Activated CD4-positive, alpha-beta T cell treated with anti-CD3 and anti-CD28 coated beads, Interleukin-2, amount 10 ng/mL, durations not matched to agents 24 days and 14 days (primary cell): ENCODE data around the gene RNF14. TPM values are rescaled to one million over a fixed set of nuclear protein-coding genes. Genes with fewer than 3 reads are reported as not detected.
"Not testable (repeated sequence)": the region's sequence is repeated elsewhere in the genome, so short reads cannot be mapped to it uniquely, and the experiment has no call there.

Source experiments
- DNase-seq: peaks from one replicate; pipeline ENCODE4 v3.0.0; 2022
- H3K27ac Mint-ChIP-seq: one replicate; pipeline ENCODE4 v1.8.0; 2022; ENCODE audit warnings: mild to moderate bottlenecking, mixed read lengths
- H3K27me3 Mint-ChIP-seq: one replicate; pipeline ENCODE4 v1.8.0; 2022; ENCODE audit warnings: mixed read lengths
- H3K36me3 Mint-ChIP-seq: one replicate; pipeline ENCODE4 v1.8.0; 2022; ENCODE audit warnings: low read depth, mild to moderate bottlenecking, mixed read lengths
- H3K4me1 Mint-ChIP-seq: one replicate; pipeline ENCODE4 v1.8.0; 2021; ENCODE audit warnings: mixed read lengths
- H3K4me3 Mint-ChIP-seq: one replicate; pipeline ENCODE4 v1.8.0; 2022; ENCODE audit warnings: mild to moderate bottlenecking, moderate library complexity, mixed read lengths
- H3K9me3 Mint-ChIP-seq: one replicate; pipeline ENCODE4 v1.8.0; 2021; ENCODE audit warnings: mixed read lengths
- intact Hi-C: fragments of 100-400 bp; cut with micrococcal nuclease; formaldehyde crosslinking; loops from one replicate; pipeline ENCODE4 v1.15.1; 2023
- total RNA-seq: library from RNA; stranded (reverse); gene quantifications from 2 replicates; pipeline ENCODE4 v1.2.3, GENCODE V29; 2022

The RNF14 gene, protein sequence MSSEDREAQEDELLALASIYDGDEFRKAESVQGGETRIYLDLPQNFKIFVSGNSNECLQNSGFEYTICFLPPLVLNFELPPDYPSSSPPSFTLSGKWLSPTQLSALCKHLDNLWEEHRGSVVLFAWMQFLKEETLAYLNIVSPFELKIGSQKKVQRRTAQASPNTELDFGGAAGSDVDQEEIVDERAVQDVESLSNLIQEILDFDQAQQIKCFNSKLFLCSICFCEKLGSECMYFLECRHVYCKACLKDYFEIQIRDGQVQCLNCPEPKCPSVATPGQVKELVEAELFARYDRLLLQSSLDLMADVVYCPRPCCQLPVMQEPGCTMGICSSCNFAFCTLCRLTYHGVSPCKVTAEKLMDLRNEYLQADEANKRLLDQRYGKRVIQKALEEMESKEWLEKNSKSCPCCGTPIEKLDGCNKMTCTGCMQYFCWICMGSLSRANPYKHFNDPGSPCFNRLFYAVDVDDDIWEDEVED
- 28.8 and 32.2 TPM in 2 replicates for total RNA-seq

DNA sequence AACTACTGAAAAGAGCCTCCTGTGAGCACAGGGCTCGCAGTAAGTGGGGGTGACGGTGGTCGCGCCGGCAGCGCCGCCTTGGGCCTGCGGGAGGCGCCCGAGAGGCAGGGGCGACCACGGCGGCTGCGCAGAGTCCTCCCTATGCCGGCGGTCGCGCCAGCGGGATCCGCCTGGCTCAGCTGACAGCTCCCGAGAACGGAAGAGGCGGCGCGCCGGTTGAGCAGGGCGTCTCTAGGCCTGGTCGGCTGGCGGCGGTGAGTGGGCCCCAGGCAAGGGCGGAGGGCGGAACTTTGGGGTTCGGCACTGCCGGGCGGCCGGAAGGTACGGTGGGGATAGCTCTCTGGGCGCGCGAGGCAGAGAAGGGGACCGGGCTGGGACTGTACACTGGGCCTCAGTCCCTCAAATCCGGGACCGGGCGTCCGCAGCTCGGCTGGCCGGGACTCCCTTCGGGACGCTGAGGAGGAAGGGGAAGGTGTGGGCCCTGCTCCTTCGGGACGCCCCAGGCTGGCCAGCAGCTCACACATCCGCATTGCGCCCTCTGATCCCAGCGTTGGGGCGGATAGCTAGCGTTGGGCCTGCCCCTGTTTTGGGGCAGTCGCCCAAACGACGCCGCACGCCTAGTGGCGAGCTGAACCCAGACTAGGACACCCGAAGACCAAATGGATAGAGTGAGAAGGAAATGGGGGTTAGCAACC lies at the start of gene RNF14:
TSS of gene RNF14 (plus strand) at position 192 of the 695 bp plus-strand sequence. CDS start 4,484 bp downstream, outside the sequence.
- H3K27ac Mint-ChIP-seq = peak within 1 kb of the TSS; percentile 98
- H3K4me1 Mint-ChIP-seq = peaks cover 34% of the 10 kb centered on the region
- peak within 1 kb of the TSS; percentile 89 for H3K4me3 Mint-ChIP-seq
- peak; percentile 99 for DNase-seq
- H3K27me3 Mint-ChIP-seq = no peaks in the 10 kb centered on the region
- peaks cover 14% of the 10 kb centered on the region for H3K36me3 Mint-ChIP-seq
- intact Hi-C loops = loop anchor here (1.0 to 5.0 kb wide), 8 partner anchors 9 to 358 kb away; partner anchors contain the start of genes FCHSD1 and SPRY4
- no peaks in the 10 kb centered on the region for H3K9me3 Mint-ChIP-seq

DNA sequence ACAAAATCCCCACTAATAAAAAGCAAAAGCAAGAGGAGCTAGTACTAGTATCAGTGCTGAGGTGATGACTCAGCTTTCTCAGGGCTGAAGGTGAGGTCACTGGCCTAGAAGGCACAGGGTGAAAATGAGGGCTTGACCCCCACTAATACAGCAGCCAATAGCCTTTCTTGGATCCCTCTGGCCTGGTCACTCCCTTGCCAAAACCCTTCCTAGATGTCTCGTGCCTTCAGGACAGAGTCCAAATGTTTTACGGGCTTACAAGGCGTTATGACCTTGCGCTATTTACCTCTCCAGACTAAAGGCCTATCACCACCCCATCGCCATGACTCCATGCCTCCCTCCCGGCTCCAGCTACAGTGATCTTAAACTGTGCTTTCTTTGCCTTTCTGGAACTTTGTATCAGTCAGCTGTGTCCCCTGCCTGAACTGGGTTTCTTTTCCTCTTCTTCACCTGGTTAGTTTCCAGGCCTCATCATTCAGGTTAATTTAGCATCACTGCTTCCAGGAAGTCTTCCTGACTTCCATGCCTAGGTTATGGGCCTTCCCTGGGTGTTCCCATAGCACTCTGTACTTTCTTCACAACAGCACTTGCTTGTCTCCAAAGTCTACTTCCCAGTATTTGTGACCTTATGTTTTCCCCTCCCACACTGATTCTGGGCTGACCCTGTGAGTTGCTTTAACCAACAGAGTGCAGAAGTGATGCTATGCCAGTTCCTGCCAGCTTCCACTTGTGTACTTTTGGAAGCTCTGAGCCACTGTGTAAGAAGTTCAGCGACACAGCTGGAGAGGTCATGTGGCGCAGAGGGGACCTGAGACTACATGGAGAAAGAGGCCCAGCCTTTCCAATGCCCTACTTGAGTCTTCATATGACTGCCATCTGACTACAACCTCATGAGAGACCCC lies 49.4 kb upstream of the RNF14 start:
- Mint-ChIP-seq H3K4me3 (no peak overlapping the region), H3K36me3 (peaks cover 4% of the 10 kb centered on the region), H3K27ac (no peak overlapping the region), H3K4me1 (peaks cover 10% of the 10 kb centered on the region), H3K27me3 (peaks cover 26% of the 10 kb centered on the region), H3K9me3 (no peaks in the 10 kb centered on the region)
- intact Hi-C loops = loop anchor here (5.0 kb wide), 1 partner anchor 93 kb away; the partner anchor contains the start of gene GNPDA1
- DNase-seq = no peak

DNA sequence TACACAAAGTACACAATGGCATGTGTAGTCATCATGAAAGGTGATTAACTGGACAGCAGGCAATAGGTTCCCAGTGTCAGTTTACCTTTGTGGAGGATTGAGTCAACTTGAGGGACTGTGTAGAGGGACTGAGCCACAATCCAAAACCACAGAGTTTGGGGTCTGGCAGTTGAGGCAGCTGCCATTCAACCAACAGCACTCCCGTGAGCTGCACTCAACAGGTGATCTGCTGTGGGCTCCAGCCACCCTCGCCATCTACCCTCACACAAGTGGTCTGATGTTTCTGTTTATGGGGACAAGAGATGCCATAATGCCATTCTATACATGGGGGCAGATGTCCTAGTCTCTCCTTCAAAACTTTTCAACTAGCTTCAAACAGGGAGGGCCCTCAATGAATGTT lies 48.1 kb upstream of the RNF14 start:
- no peak for DNase-seq
- peaks cover 14% of the 10 kb centered on the region for H3K27me3 Mint-ChIP-seq
- peaks cover 15% of the 10 kb centered on the region for H3K4me1 Mint-ChIP-seq
- H3K4me3 Mint-ChIP-seq = no peak overlapping the region
- H3K9me3 Mint-ChIP-seq = no peaks in the 10 kb centered on the region
- H3K36me3 Mint-ChIP-seq = peaks cover 11% of the 10 kb centered on the region
- intact Hi-C loops = loop anchor here (5.0 kb wide), 1 partner anchor 92 kb away; the partner anchor contains the start of gene GNPDA1
- no peak overlapping the region for H3K27ac Mint-ChIP-seq

DNA sequence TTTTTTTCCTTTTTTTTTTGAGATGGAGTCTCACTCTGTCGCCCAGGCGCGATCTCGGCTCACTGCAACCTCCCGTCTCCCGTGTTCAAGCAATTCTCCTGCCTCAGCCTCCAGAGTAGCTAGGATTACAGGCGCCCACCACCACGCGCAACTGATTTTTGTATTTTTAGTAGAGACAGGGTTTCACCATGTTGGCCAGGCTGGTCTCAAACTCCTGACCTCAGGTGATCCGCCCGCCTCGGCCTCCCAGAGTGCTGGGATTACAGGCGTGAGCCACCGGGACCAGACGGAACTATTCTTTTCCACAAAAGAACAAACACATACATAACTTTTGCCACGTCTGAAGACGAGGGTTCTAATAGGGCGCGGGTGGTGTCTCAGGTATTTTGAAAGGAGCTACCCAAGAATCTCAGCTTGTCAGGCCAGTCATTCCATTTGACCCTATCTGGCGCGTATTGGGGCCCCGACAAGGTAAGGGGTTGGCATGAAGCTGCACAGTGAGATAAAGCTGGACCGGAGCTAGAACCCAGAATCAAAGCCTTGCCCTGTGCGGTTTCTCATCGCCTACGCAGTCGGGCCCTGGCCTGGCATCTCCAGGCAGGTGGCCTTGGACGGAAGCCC lies 46.0 kb upstream of the RNF14 start:
- H3K9me3 Mint-ChIP-seq, DNase-seq, H3K27me3 Mint-ChIP-seq: not testable (repeated sequence)
- H3K4me3 Mint-ChIP-seq = peak overlapping the region; percentile 86
- peak overlapping the region; percentile 87 for H3K27ac Mint-ChIP-seq
- H3K36me3 Mint-ChIP-seq = peaks cover 26% of the 10 kb centered on the region
- peaks cover 28% of the 10 kb centered on the region for H3K4me1 Mint-ChIP-seq
- intact Hi-C loops = loop anchor here (2.0 to 5.0 kb wide), 3 partner anchors 44 to 230 kb away; partner anchors contain the start of genes GNPDA1 and PCDH1

DNA sequence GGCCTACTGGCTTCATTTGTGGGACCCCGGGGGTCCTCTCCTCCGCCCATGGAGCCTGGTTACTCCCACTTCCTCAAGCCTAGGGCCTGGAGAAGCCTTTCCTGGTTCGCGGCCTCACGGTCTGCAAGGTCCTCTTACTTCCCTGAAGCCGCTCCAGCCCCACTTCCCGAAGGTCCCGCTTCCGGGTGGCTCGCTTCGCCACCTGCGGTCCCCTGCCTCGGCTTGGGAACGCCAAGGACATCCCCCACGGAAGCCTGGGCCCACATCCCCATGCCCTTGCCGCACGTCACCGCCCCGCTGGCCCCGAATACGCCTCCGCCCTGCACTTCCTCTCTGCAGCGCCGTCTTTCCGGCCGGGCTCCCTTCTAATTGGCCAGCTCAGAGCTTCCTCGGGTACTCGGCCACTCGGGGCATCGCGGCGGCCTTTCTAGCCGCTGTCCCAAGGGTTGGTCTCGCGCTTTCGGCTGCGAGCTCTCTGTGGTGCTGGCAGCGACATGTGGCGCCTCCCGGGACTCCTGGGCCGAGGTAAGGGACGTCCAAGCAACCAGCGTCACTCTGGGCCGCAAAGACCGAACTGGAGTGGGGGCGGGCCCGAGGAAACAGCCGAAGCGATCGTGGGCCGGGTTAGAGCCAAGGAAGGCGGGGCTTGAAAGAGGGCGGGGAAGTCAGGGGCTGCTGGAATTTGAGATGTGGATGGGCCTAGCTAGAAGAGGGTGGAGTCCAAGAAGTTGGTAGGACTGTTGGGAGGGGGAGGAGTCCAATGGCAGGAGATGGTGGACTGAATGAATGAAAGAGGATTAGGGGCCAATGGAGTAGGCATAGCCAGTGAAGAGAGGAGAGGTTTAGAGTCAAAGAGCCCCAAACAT lies 45.2 kb upstream of the RNF14 start, which contains the start of gene DELE1:
TSS of gene DELE1 (plus strand) at position 424 of the 866 bp plus-strand sequence. CDS start at position 495, 71 bp downstream.
- peaks cover 31% of the 10 kb centered on the region for H3K4me1 Mint-ChIP-seq
- intact Hi-C loops = loop anchor here (1.0 to 5.0 kb wide), 6 partner anchors 37 to 359 kb away; partner anchors contain the start of genes GNPDA1, PCDH1 and RNF14
- peaks cover 31% of the 10 kb centered on the region for H3K36me3 Mint-ChIP-seq

DNA sequence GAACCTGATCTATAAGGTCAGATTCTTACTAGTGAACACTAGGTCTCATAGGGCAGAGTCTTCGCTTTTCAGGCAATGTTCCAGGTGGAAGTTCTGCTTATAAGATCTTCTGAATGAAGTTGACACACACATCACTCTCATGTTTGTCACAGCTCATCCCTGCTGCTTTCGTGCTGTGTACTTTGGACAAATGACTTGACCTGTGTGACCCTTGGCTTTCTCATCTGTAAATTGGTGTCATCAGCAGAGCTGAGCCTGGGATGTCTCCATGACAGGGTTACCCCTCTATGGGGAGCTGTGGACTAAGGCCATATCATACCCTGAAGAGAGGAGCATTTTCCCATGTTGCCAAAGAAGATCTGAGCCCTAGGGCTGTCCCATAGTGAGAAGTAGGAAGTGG lies 42.5 kb upstream of the RNF14 start:
- Mint-ChIP-seq H3K27ac (no peak overlapping the region), H3K4me1 (peaks cover 29% of the 10 kb centered on the region), H3K4me3 (no peak overlapping the region), H3K27me3 (no peaks in the 10 kb centered on the region), H3K9me3 (no peaks in the 10 kb centered on the region), H3K36me3 (peaks cover 53% of the 10 kb centered on the region)
- DNase-seq = no peak
- intact Hi-C loops = no loop called here

More for the DNA sequence above, 45.2 kb upstream of the RNF14 start, which contains the start of gene DELE1:
- Mint-ChIP-seq H3K27ac (peak within 1 kb of the TSS; percentile 87), H3K4me3 (peak within 1 kb of the TSS; percentile 86), H3K27me3 (no peaks in the 10 kb centered on the region), H3K9me3 (no peaks in the 10 kb centered on the region)
- DNase-seq = peak; percentile 97

DNA sequence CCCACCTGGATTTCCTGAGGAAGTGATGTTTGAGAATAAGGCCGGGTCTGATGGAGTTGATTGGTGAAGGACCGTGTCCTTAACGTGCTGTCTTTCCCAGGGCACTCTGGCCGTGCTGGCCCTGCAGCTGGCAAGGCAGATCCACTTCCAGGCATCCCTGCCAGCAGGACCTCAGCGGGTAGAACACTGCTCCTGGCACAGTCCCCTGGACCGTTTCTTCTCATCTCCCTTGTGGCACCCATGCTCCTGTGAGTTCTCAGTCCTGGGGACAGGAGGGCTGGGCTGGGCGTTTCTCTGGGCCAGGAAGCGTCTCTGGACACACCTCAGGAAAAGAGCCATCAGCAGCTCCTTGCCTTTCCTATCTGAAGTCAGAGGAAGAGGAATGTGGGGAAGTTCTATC lies 40.9 kb upstream of the RNF14 start:
- intact Hi-C loops = no loop called here
- Mint-ChIP-seq H3K36me3 (peaks cover 65% of the 10 kb centered on the region), H3K27me3 (no peaks in the 10 kb centered on the region), H3K9me3 (no peaks in the 10 kb centered on the region), H3K27ac (no peak overlapping the region), H3K4me1 (peaks cover 26% of the 10 kb centered on the region), H3K4me3 (no peak overlapping the region)
- DNase-seq = no peak

DNA sequence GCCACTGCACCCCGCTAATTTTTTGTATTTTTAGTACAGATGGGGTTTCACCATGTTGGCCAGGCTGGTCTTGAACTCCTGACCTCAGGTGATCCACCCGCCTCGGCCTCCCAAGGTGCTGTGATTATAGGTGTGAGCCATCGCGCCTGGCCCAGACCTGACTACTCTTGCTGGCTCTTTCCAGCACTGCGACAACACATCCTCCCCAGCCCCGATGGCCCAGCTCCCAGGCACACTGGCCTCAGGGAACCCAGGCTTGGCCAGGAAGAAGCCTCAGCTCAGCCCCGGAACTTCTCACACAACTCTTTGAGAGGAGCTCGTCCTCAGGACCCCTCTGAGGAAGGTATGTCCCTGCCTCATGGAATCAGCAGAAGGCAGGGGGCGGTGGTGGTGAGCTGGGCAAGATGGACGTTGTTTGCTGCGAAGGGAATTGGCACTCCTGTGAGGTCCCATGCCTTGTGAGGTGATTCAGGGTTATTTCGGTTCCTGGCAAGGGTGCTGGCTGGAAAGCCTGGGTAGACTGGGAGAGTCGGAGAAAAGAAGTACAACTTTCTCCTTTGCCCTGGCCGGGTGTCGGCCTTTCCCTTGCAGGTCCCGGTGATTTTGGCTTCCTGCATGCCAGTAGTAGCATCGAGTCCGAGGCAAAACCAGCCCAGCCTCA lies 39.4 kb upstream of the RNF14 start:
- intact Hi-C loops = no loop called here
- Mint-ChIP-seq H3K27me3 (no peaks in the 10 kb centered on the region), H3K4me3 (no peak overlapping the region), H3K4me1 (peaks cover 20% of the 10 kb centered on the region), H3K36me3 (peaks cover 64% of the 10 kb centered on the region), H3K9me3 (no peaks in the 10 kb centered on the region), H3K27ac (no peak overlapping the region)
- DNase-seq = no peak

DNA sequence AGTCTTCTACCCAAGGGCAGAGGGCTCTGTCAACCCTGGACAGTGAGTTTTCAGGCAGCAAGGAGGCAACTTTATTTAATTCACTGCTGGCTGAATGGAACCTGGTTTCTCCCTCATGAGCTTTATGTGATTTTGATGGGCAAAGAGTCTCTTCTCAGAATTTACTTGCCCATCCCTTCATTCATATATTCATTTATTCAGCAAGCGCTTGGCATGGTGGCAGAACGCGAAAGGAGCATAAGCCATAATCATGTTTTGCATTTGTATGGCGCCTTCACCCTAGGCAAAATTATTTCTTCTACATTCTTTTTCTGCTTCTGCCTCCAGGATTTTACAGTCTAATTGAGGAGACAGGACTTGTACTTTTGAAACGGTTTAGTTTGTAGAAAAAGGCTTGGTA lies 37.2 kb upstream of the RNF14 start:
- no peak for DNase-seq
- no peak overlapping the region for H3K27ac Mint-ChIP-seq
- peaks cover 65% of the 10 kb centered on the region for H3K36me3 Mint-ChIP-seq
- H3K4me3 Mint-ChIP-seq = no peak overlapping the region
- H3K27me3 Mint-ChIP-seq = no peaks in the 10 kb centered on the region
- peaks cover 13% of the 10 kb centered on the region for H3K4me1 Mint-ChIP-seq
- no peaks in the 10 kb centered on the region for H3K9me3 Mint-ChIP-seq
- intact Hi-C loops = no loop called here

DNA sequence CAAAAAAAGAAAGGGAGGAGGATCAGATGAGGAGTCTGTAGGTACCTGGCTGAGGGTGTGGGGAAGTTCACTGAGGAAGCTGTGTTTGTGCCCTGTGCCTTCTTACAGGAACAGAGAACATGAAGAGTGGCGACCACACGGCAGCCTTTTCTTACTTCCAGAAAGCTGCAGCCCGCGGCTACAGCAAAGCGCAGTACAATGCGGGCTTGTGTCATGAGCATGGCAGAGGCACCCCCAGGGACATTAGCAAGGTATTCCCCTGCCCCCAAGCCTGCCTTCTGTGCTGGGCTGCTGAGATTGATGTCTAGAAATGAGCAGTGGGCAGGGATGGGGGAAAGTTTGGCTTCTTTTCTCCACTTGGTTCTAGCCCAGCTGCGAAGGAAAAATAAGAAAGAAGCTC lies 35.8 kb upstream of the RNF14 start:
- H3K9me3 Mint-ChIP-seq = no peaks in the 10 kb centered on the region
- no peak overlapping the region for H3K27ac Mint-ChIP-seq
- H3K27me3 Mint-ChIP-seq = no peaks in the 10 kb centered on the region
- peaks cover 1% of the 10 kb centered on the region for H3K4me1 Mint-ChIP-seq
- peaks cover 57% of the 10 kb centered on the region for H3K36me3 Mint-ChIP-seq
- DNase-seq = no peak
- no peak overlapping the region for H3K4me3 Mint-ChIP-seq
- intact Hi-C loops = no loop called here

DNA sequence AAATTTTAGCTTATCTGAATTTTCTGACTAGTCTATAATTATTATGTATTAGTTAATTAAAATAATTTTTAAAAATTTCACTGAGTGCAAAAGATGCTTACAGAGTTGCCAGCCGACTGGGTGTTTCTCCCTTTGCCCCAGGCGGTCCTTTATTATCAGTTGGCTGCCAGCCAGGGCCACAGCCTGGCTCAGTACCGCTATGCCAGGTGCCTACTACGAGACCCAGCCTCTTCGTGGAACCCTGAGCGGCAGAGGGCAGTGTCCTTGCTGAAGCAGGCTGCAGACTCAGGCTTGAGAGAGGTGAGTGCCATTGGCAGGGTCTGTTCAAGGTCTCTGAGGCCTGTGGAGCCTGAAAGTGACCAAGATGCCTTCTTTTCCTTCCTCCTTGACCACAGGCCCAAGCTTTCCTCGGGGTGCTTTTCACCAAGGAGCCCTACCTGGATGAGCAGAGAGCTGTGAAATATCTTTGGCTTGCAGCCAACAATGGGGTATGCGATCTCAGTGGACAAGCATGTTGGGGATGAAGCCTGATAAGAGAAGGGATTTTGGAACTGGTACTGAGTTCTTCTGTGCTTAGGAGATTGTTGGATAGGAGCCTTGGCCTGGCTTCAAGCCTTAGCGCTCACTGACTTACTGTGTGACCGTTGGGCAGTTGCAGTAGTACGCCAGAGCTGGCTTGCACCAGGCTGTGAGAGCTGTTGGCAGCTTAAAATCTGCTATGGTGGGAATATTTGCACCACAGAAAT lies 34.6 kb upstream of the RNF14 start:
- Mint-ChIP-seq H3K27ac (no peak overlapping the region), H3K27me3 (no peaks in the 10 kb centered on the region), H3K4me3 (no peak overlapping the region), H3K4me1 (no peaks in the 10 kb centered on the region), H3K36me3 (peaks cover 57% of the 10 kb centered on the region), H3K9me3 (no peaks in the 10 kb centered on the region)
- intact Hi-C loops = no loop called here
- no peak for DNase-seq
